A549 (cell line): Measurements from ENCODE around the gene TPGS1.

Experiments
- BHLHE40 ChIP-seq: IDR thresholded peaks from 2 replicates; pipeline ENCODE4 v1.6.1; 2012; ENCODE audit warnings: low read depth, low read length, inconsistent platforms
- CEBPB ChIP-seq, 2 experiments: fragments of >200 bp in 1 of 2; sonication (Bioruptor Twin) in 1 of 2; formaldehyde crosslinking in 1 of 2; IDR thresholded peaks; 2 replicates each; pipeline ENCODE4 v1.6.1; 2012 to 2016
- EP300 ChIP-seq, 2 experiments: fragments of >200 bp; sonication (Bioruptor Twin); formaldehyde crosslinking; IDR thresholded peaks; 2 replicates in 1 of 2; 3 replicates in 1 of 2; pipeline ENCODE4 v1.6.1; 2016 to 2017
- JUNB ChIP-seq: fragments of >200 bp; sonication (Bioruptor Twin); formaldehyde crosslinking; IDR thresholded peaks from 2 replicates; pipeline ENCODE4 v1.6.1; 2016
- MAZ ChIP-seq: fragments of 150-350 bp; IDR thresholded peaks from 2 replicates; pipeline ENCODE4 v1.6.1; 2014; ENCODE audit warnings: antibody characterized with exemption, low read depth, low read length, borderline replicate concordance
- POLR2A ChIP-seq: IDR thresholded peaks from 2 replicates; pipeline ENCODE4 v1.6.1; 2012; ENCODE audit warnings: mild to moderate bottlenecking, low read length
- RAD21 ChIP-seq, 2 experiments: fragments of >200 bp in 1 of 2; sonication (Bioruptor Twin) in 1 of 2; formaldehyde crosslinking in 1 of 2; IDR thresholded peaks in 1 of 2; conservative IDR thresholded peaks in 1 of 2; 2 replicates in 1 of 2; 3 replicates in 1 of 2; pipeline ENCODE4 v1.6.1; 2012 to 2018; ENCODE audit warnings: inconsistent platforms in 1 of 2
- SMC3 ChIP-seq: fragments of >200 bp; sonication (Bioruptor Twin); formaldehyde crosslinking; IDR thresholded peaks from 3 replicates; pipeline ENCODE4 v1.6.1; 2018; ENCODE audit warnings: inconsistent platforms
- TF ChIP-seq, protein P1 (sequence below): IDR thresholded peaks from 2 replicates; pipeline ENCODE4 v1.6.1; 2012
- TF ChIP-seq, protein P2 (sequence below): fragments of >200 bp; sonication (Bioruptor Twin); formaldehyde crosslinking; IDR thresholded peaks from 3 replicates; pipeline ENCODE4 v1.5.1; 2016
- TF ChIP-seq, protein P3 (sequence below): fragments of 200-600 bp; sonication (generic); IDR thresholded peaks from 2 replicates; pipeline ENCODE4 v1.6.1; 2016; ENCODE audit warnings: antibody characterized with exemption, mild to moderate bottlenecking, moderate library complexity
- TF ChIP-seq, protein P4 (sequence below): fragments of 450-650 bp; IDR thresholded peaks from 2 replicates; pipeline ENCODE4 v1.6.1; 2014; ENCODE audit warnings: antibody characterized with exemption

DNA sequence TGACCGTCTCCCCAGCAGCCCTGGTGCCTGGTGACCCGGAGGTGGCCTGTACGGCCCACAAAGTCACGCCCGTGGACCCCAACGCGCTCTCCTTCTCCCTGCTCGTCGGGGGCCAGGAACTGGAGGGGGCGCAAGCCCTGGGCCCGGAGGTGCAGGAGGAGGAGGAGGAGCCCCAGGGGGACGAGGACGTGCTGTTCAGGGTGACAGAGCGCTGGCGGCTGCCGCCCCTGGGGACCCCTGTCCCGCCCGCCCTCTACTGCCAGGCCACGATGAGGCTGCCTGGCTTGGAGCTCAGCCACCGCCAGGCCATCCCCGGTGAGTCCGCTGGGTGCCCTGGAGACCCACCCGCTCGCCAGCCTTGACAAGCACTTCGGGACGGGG is 8.8 kb upstream of the TPGS1 start:
- TF ChIP-seq, protein P1, sequence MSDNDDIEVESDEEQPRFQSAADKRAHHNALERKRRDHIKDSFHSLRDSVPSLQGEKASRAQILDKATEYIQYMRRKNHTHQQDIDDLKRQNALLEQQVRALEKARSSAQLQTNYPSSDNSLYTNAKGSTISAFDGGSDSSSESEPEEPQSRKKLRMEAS: no peak
- TF ChIP-seq BHLHE40: no peak
- TF ChIP-seq RAD21 (conservative IDR thresholded peaks at IDR 0.05 in 1 of 2, IDR thresholded peaks at IDR 0.05 in 1 of 2): no peak
- TF ChIP-seq CEBPB (IDR thresholded peaks at IDR 0.05): no peak
- TF ChIP-seq, protein P2, sequence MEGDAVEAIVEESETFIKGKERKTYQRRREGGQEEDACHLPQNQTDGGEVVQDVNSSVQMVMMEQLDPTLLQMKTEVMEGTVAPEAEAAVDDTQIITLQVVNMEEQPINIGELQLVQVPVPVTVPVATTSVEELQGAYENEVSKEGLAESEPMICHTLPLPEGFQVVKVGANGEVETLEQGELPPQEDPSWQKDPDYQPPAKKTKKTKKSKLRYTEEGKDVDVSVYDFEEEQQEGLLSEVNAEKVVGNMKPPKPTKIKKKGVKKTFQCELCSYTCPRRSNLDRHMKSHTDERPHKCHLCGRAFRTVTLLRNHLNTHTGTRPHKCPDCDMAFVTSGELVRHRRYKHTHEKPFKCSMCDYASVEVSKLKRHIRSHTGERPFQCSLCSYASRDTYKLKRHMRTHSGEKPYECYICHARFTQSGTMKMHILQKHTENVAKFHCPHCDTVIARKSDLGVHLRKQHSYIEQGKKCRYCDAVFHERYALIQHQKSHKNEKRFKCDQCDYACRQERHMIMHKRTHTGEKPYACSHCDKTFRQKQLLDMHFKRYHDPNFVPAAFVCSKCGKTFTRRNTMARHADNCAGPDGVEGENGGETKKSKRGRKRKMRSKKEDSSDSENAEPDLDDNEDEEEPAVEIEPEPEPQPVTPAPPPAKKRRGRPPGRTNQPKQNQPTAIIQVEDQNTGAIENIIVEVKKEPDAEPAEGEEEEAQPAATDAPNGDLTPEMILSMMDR: no peak
- TF ChIP-seq SMC3: no peak
- TF ChIP-seq EP300 (IDR thresholded peaks at IDR 0.05): no peak
- TF ChIP-seq JUNB: no peak
- TF ChIP-seq, protein P3, sequence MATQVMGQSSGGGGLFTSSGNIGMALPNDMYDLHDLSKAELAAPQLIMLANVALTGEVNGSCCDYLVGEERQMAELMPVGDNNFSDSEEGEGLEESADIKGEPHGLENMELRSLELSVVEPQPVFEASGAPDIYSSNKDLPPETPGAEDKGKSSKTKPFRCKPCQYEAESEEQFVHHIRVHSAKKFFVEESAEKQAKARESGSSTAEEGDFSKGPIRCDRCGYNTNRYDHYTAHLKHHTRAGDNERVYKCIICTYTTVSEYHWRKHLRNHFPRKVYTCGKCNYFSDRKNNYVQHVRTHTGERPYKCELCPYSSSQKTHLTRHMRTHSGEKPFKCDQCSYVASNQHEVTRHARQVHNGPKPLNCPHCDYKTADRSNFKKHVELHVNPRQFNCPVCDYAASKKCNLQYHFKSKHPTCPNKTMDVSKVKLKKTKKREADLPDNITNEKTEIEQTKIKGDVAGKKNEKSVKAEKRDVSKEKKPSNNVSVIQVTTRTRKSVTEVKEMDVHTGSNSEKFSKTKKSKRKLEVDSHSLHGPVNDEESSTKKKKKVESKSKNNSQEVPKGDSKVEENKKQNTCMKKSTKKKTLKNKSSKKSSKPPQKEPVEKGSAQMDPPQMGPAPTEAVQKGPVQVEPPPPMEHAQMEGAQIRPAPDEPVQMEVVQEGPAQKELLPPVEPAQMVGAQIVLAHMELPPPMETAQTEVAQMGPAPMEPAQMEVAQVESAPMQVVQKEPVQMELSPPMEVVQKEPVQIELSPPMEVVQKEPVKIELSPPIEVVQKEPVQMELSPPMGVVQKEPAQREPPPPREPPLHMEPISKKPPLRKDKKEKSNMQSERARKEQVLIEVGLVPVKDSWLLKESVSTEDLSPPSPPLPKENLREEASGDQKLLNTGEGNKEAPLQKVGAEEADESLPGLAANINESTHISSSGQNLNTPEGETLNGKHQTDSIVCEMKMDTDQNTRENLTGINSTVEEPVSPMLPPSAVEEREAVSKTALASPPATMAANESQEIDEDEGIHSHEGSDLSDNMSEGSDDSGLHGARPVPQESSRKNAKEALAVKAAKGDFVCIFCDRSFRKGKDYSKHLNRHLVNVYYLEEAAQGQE: no peak
- TF ChIP-seq POLR2A: no peak
- TF ChIP-seq, protein P4, sequence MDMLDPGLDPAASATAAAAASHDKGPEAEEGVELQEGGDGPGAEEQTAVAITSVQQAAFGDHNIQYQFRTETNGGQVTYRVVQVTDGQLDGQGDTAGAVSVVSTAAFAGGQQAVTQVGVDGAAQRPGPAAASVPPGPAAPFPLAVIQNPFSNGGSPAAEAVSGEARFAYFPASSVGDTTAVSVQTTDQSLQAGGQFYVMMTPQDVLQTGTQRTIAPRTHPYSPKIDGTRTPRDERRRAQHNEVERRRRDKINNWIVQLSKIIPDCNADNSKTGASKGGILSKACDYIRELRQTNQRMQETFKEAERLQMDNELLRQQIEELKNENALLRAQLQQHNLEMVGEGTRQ: no peak
- TF ChIP-seq MAZ: no peak
